ENCODE measurements around the gene HS2ST1.
"Not testable (repeated sequence)": the region's sequence is repeated elsewhere in the genome, so short reads cannot be mapped to it uniquely, and the experiment has no call there.

HS2ST1 gene

DNA sequence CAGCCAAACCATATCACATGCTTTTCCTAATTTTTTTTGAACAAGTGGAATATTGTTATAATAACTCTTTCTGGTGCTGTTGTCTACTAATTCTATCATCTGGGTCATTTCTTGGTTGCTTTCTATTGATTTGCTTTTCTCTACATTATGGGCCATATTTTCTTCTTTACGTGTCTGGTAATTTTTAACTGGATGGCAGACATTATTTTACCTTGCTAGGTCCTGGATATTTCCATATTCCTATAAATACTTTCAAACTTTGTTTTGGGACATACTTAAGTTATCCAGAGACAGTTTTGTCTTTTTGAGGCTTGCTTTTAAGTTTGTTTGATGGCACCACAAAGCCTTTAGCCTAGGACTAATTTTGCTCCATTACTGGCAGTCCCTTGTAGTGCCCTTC lies 11.3 kb downstream of the HS2ST1 start:
- no peak for DNase-seq (ENCODE audit: low spot score)

DNA sequence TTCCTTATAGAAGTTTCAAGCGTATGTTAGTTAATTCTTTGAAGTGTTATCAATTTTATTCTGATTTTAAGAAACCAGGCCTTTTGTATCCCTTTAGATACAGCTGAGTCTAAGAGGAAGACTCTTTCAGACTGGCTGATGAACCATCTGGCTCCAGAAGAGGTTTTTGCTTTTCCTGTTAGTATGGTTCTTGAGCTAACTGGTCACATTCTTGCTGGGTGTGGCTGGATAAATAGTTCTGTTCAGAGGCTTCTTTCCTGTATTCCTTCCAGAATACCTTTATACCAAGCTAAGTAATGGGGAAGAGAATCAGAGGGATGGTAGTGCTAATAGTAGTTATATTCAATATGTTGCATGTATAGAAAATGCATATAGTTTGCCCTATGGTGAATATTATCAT lies 12.4 kb downstream of the HS2ST1 start:
- DNase-seq (ENCODE audit: low spot score): no peak

DNA sequence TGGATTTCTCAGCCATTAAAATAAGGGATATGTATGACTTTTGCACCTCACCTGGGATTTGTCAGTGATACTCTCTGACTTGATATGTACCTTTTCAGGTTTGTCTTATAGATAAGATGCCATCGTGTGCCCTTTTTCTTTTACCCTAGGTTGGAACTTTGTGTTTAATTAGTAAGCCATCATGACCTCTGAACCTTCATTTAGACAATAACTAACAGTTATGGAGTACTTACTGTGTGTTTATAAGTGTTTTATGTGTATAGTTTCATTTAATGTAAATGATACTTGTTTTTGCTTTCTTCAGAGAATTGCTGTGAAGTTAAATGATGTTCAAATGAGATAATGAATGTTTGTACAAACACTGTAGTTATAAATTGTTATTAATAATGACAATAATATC lies 14.4 kb downstream of the HS2ST1 start:
- no peak for DNase-seq (ENCODE audit: low spot score)

DNA sequence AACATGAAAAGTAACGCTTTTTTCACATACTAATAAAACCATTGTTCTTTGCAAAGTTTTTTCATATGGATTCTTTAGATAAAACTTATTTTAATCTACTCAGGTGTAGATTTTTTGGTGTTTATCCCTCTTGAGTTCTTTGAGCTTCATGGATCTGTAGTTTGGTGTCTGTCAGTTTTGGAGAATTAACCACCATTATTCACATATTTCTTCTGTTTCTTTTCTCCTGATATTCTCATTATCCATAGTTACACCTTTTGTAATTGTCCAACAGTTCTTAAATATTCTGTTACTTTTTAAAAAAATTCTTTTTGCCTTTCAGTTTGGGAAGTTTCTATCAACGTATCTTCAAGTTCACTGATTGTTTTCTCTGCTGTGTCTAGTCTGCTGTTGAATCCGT lies 18.6 kb downstream of the HS2ST1 start:
- no peak for DNase-seq (ENCODE audit: low spot score)

DNA sequence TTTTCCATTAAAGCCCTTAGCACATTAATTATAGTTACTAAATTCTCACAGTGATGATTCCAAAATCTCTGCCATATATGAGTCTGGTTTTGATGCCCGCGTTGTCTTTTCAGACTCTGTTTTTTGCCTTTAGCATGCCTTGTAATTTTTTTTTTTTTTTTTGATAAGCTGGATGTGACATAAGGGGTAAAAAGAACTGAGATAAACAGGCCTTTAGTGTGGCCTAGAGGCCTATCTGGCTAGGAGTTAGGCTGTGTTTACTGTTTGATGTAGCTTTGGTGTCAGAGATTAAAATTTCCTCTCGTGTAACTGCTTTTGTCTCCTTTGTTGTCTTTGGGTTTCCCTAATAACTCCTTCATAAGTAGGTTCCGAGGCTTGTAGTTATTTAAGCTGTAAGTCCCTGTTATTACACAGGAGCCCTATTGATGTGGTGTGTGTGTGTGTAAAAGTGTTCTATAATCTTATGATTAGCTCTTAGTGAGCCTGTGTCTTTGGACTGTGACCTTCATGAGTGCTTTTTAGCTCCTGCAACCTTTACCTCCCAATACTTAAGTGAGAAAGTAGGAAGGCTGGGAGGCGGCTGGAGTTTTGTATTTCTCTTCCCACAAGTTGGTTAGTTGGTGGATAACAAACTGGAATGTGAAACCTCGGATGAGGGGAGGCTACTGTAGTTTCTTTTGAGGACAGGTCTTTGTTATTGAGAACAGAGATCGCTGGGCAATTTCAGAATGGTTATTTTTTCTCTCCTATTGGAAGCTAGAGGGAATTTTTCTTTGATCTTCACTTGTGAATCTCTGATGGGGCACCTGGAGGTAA lies 19.3 kb downstream of the HS2ST1 start:
- DNase-seq (ENCODE audit: low spot score): no peak

DNA sequence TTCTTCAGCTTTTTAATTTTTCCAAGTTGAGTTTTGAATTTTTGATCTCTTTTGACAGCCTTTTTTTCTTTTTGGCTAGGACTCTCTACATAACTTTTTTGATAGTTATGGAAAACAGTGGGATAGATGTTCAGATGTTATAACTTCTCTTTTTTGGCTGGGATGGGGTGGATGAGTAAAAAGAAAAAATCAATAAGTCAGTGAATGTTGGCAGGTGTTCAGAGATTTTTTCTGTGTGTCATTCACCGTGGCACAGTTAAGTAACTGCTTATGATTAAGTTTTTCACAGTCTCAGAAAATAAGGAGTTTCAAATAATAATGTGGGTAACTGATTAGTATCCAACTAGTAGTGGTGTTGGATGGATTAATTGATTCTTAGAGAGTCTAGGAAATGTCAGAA lies 24.0 kb downstream of the HS2ST1 start:
- DNase-seq (ENCODE audit: low spot score): no peak

DNA sequence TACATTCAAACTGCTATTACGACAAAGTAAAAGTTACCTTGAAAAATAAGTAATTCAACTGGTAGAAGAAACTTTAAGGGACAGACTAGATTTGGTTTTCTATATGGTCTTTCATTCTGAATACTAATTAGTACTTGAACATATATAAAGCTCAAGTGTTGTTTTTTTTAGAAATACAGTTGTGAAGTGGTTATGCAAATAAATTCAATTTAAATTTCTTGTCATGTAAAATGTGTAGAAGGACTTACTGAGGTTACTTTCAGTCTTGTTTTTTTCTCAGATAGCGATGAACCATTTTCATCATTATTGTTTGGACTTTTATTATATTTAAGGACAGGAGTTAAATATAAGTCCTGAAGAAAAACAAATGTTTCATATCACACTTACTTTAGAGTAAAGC lies 24.4 kb downstream of the HS2ST1 start:
- no peak for DNase-seq (ENCODE audit: low spot score)

DNA sequence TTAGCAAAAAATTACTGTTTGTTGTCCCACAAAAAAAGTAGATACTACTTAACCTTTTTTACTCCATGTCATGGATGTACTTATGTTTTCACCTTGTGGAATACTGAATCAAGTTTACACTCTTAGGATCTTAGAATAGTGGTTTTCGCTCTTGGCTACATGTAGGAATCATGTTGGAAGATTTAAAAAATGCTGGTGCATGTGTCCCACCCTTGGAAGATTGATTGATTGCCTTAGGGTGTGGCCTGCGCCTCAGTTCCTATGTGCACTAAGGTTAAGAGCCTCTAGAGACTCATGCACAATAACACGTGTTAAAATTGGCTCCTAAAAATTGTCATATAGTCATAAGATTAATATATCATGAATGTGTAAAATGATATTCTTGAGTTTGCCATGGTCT lies 25.0 kb downstream of the HS2ST1 start:
- DNase-seq (ENCODE audit: low spot score): no peak

DNA sequence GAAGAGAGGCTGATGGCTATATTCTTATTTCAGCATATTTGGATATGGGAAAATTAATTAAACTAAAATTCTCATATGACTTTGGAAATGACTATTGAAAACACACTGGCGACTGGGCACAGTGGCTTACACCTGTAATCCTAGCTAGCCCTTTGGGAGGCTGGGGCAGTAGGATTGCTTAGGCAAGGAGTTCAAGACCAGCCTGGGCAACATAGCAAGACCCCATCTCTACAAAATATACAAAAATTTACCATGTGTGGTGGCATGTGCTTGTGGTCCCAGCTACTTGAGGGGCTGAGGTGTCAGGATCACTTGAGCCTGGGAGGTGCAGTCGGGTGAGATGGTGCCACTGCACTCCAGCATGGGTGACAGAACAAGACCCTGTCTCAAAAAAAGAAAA lies 26.2 kb downstream of the HS2ST1 start:
- DNase-seq (ENCODE audit: low spot score): no peak

DNA sequence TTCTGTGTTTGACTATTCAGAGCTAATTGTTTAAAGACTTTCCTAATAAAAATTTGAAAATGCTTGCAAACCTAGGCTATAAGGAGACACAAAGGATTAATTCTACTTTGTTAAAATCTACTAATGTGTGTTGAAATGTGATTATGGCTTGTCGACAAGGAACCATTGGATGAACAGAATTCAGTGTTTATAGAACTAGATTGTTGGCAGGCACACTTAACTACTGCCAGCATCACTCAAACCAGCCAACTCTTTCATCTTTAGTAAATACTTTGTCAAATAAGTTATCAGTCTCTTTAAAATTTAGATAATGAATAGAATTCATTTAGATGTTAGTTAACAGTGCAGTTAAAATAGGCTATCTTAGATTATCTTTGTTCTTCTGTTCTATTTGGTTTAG lies 27.6 kb downstream of the HS2ST1 start:
- DNase-seq (ENCODE audit: low spot score): no peak

DNA sequence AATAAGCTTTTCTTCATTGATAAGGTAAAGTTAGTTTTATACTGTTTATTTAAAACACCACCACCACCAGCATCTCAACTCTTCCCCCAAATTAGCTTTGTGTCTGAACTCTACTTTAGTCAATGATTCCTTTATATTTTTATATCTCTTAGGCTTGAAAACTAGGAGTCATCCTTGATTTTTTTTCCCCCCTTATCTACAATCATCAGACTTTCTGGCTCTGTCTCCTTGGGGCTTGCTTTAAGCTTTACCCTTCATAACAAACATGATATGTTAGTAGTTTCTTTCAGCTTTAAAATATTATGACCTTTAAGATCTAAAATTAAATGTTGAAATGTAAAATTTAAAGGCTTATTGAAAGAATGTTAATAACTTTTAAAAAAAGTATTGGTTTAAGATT lies 28.3 kb downstream of the HS2ST1 start:
- DNase-seq (ENCODE audit: low spot score): no peak

DNA sequence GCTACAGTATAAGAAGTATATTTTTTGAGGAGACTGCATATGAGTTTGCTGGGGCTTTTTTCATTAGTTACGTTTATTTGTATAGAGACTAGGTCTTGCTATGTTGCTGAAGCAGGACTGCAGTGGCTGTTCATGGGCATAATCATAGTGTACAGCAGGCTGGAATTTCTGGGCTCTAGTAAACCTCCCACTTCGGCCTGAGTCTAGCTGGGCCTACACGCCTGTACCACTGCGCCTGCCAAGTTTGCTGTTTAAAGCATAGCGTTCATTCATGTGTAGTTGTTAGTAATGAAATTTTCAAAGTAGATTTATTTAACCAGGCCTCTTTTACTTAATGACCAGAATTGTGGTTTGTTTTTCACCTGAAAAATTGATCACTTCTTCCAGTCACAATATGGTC lies 33.8 kb downstream of the HS2ST1 start:
- DNase-seq (ENCODE audit: low spot score): no peak

DNA sequence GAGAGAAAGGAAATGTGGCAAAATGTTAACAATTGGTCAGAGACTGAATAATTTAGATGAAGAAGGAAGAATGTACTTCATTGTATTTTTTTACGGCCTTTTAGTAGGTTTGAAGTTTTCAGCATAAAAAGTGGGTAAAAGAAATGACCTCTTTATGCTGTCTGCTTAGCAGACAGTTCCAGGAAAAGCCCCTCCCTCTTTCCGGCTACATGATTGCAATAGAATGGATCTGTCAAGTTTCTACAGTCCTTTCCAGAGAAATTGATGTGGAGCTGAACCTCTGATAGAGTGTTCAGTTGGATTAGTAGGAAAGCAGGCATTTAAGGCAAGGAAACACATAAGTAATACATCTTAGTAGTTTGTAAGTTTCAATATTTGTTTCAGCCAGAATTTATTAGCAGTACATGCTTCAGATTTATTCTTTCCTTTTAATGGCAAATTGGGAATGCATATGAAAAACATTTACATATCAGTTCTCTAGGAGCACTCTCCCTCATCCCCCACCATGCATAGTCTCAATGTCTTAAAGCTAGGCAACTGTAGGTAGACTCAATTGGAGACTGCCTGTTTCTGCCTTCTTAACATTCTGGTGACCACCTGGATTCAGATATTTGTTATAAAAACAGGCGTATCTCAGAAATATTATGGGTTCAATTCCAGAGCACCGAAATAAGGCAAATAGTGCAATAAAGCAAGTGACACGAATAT lies 36.4 kb downstream of the HS2ST1 start:
- no peak for DNase-seq (ENCODE audit: low spot score)

DNA sequence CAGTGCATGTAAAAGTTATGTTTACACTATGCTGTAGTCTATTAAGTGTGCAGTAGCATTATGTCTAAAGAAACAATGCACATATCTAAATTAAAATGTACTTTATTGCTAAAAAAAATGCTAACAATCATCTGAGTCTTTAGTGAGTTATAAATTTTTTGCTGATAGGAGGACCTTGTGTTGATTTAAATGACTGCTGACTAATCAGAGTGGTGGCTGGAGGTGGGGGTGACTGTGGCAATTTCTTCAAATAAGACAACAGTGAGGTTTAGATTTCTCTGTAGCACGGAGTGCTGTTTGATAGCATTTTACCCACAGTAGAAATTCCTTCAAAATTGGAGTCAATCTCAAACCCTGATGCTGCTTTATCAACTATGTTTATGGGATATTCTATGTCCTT lies 37.0 kb downstream of the HS2ST1 start:
- no peak for DNase-seq (ENCODE audit: low spot score)

DNA sequence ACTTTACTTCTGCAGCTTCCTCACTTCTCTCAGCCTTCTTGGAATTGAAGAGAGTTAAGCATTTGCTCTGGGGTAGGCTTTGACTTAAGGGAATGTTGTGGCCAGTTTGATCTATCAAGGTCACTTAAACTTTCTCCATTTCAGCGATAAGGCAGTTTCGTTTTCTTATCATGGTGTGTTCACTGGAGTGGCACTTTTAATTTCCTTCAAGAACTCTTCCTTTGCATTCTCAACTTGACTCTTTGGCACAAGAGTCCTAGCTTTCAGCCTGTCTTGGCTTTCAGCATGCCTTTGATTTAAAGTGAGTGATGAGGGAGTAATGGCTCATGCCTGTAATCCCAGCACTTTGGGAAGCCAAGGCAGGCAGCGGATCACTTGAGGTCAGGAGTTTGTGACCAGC lies 38.7 kb downstream of the HS2ST1 start:
- DNase-seq (ENCODE audit: low spot score): no peak

DNA sequence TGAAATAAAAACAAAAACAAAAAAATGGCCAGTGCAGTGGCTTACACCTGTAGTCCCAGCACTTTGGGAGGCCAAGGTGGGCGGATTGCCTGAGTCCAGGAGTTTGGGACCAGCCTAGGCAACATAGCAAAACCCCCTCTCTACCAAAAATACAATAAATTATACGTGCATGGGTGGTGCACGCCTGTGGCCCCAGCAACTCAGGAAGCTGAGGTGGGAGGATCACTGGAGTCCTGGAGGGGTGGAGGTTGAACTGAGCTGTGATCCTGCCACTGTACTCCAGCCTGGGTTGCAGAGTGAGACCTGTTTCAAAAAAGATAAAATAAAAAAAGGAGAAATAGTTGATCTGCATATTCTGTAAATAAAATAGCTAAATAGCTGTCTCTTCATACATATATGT lies 41.2 kb downstream of the HS2ST1 start:
- no peak for DNase-seq (ENCODE audit: low spot score)

DNA sequence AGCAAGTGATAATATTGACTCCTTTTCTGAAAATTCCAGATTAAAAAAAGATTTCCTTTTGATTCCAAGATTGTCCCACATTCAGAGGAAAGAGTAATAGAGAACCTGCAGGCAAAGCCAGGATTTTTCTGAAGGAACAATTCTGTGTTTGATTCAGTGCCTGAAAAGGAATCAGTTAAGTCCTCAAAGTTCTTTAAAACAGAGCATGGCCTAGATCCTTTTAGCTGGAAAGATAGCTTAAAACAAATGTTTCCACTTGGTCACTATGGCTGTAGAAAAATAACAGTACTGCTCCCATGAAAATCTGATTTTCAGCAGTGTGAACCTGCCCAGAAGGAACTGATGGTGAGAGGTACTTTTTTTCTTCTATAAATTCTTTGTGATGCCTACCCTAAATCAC lies 41.8 kb downstream of the HS2ST1 start:
- no peak for DNase-seq (ENCODE audit: low spot score)

DNA sequence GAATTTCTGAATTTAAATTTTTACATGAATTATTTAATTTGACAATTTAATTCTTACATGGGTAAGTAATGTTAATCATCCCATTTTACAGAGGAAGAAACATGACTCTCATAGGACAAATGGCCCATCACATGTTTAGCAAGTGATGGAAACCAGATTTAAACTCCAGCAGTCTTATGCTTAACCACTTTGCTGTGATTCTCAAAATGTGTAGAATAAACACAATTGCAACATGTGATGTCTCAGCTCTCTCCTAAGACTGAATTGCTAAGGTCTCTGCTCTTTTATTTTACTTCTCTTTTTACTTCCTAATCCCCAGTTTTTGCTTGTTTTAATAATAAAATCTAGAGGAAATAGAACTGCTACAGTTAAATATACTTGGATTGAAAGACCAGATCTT lies 42.8 kb downstream of the HS2ST1 start:
- no peak for DNase-seq (ENCODE audit: low spot score)

DNA sequence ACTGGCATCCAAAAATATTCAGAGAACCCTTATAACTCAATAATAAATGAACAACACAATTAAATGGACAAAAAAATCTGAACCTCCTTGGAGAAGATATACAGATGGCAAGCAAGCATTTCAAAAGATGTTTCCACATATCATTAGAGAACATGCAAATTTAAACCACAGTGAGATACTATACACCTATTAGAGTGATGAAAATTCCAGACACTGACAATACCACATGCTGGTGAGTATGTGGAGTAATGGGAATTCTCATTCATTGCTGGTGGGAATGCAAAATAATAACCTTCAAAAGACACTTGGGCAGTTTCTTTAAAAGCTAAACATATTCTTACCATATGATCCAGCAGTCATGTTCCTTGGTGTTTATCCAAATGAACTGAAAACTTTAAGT lies 46.1 kb downstream of the HS2ST1 start:
- no peak for DNase-seq (ENCODE audit: low spot score)

DNA sequence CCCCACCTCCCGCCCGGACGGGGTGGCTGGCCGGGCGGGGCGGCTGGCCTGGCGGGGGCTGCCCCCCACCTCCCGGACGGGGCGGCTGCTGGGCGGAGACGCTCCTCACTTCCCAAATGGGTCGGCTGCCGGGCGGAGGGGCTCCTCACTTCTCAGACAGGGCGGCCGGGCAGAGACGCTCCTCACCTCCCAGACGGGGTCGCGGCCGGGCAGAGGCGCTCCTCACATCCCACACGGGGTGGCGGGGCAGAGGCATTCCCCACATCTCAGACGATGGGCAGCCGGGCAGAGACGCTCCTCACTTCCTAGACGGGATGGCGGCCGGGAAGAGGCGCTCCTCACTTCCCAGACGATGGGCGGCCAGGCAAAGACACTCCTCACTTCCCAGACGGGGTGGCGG lies 49.4 kb downstream of the HS2ST1 start:
- not testable (repeated sequence) for DNase-seq (ENCODE audit: low spot score)

DNA sequence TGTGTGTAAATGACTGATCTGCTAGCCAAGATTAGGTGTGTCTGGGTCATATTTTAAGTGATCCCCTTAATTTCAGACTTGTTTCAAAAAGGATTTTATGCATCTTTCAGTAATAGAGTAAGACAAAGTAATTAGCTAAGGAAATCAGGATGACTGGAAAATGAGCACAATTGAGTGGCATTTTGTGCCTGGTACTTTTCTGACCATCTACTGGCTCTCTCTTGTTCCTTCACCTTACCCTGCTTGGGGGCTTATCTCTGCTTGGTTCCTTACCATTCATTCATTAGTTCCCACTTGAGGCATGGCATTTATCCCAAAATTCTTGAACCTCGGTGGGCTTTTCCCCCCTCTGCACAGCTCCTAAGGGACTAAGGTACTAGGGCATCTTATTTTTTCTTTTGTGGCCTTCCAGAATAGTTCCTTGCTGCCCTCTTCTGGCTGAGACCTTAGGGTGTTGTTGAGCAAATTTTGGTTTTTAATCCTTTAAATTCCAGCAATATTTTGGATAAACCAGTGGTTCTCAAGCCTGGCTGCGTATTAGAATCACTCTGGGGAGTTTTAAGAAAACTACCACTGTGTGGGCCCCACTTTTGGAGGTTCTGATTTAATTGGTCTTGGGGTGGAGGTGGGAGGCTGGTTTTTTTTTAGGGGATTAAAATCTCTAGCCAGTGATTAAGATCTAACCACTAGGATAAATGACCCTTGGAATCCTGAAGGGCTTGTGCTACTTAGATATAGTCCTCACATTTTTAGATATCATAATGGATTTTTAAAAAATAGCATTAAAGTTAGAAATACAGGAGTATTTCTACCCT lies 50.8 kb downstream of the HS2ST1 start:
- DNase-seq (ENCODE audit: low spot score): peak; percentile 22

DNA sequence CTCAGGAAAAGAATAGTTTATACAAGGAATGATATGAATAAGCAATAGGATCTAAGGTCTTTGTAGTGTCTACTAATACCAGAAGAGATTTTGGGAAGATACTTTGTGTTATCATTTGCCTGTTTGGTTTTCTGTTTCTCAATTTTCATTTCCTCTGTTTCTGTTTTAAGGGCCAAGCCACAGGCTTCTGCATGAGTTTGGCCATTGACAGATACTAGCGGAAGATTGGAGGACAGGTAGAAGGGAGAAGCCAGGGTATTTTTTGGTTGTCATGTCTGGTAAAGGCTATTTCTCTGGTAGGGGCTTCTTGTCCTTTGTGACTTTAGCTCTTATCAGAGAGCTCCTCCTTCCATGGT lies 51.4 kb downstream of the HS2ST1 start:
- no peak for DNase-seq (ENCODE audit: low spot score)

DNA sequence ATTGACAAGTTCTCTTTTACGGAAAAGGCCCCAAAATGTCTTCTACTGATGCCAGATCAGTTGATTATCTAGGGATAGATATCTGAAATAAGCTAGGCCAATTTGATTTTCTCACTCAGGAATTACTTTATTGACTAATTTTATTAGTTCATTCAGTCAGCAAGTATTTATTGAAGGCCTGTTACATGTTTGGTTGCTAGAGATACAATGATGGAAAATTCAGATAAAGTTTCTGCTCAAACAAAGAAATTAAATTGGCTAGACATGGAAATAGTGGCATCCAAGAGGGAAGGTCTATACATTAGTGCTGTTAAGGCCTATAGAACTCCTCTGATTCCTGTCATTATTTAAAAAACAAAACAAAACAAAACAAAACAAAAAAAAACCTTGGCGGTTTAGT lies 56.5 kb downstream of the HS2ST1 start:
- no peak for DNase-seq (ENCODE audit: low spot score)

Data from CD4-positive, alpha-beta T cell treated with Interleukin-2 at 100 ng/mL for 4 hours (primary cell).